H1 (cell line): ENCODE results near the gene LTBP4. TPM values are rescaled to one million over a fixed set of nuclear protein-coding genes. Genes with fewer than 3 reads are reported as not detected.

Source experiments
- BRCA1 ChIP-seq: IDR thresholded peaks from 2 replicates; pipeline ENCODE4 v1.6.1; 2012; ENCODE audit warnings: low read depth, low read length, improper control_type of control experiment
- CHD7 ChIP-seq: fragments of 300-600 bp; sonication (generic); IDR thresholded peaks from 2 replicates; pipeline ENCODE4 v1.7.1; 2012; ENCODE audit warnings: low read length, moderate library complexity, mild to moderate bottlenecking, inconsistent platforms; ENCODE audit not compliant: insufficient replicate concordance
- GABPA ChIP-seq: IDR thresholded peaks from 2 replicates; pipeline ENCODE4 v1.6.1; 2011; ENCODE audit warnings: mild to moderate bottlenecking, low read length, moderate library complexity, borderline replicate concordance; ENCODE audit not compliant: insufficient read depth
- HDAC6 ChIP-seq: IDR thresholded peaks from one replicate; pipeline ENCODE4 v1.7.1; 2012; ENCODE audit warnings: low read depth, mild to moderate bottlenecking, inconsistent platforms, low read length, moderate library complexity
- JUN ChIP-seq: IDR thresholded peaks from 2 replicates; pipeline ENCODE4 v1.6.1; 2011; ENCODE audit warnings: low read depth, mild to moderate bottlenecking, improper control_type of control experiment, low read length
- KDM4A ChIP-seq: IDR thresholded peaks from one replicate; pipeline ENCODE4 v1.7.1; 2012; ENCODE audit warnings: low read depth, mild to moderate bottlenecking, moderate library complexity, low read length, inconsistent platforms; ENCODE audit not compliant: severe bottlenecking
- SIRT6 ChIP-seq: IDR thresholded peaks from one replicate; pipeline ENCODE4 v1.7.1; 2012; ENCODE audit warnings: low read length, inconsistent platforms
- SUZ12 ChIP-seq: fragments of 200-600 bp; sonication (generic); IDR thresholded peaks from 2 replicates; pipeline ENCODE4 v1.6.1; 2012; ENCODE audit warnings: mild to moderate bottlenecking, inconsistent platforms, low read length, moderate library complexity, mixed read lengths
- TAF1 ChIP-seq: IDR thresholded peaks from 2 replicates; pipeline ENCODE4 v1.6.1; 2011; ENCODE audit warnings: mild to moderate bottlenecking, low read depth, low read length
- TEAD4 ChIP-seq: IDR thresholded peaks from 2 replicates; pipeline ENCODE4 v1.6.1; 2012; ENCODE audit warnings: low read depth, low read length, inconsistent platforms, mixed read lengths
- YY1 ChIP-seq: IDR thresholded peaks from 2 replicates; pipeline ENCODE4 v1.6.1; 2011; ENCODE audit warnings: low read depth, mild to moderate bottlenecking, low read length
- polyA plus RNA-seq, 7 experiments: library from polyadenylated mRNA; depleted of rRNA in 3 of 7; stranded (reverse) in 5 of 7; unstranded in 2 of 7; fragments of >200 nt in 5 of 7; fragments of 200-250 nt in 2 of 7; gene quantifications; 1 replicate in 5 of 7; 2 replicates in 1 of 7; 4 replicates in 1 of 7; pipeline versions ENCODE4 v1.2.1 to v1.2.3, GENCODE V29; 2011 to 2013; ENCODE audit warnings: missing spikeins in 2 of 7, mixed read lengths in 2 of 7
- total RNA-seq: library from RNA; stranded (reverse); fragmentation: NEBNext Ultra II Directional; extraction: Animal tissue kit (Norgen Biotek cat#: 25700); gene quantifications from 2 replicates; pipeline ENCODE4 v1.2.1, GENCODE V29; 2021

LTBP4 gene
- total and polyA plus RNA-seq, 2 of the 8 experiments (the other 6 are each of a cell fraction or from before 2014, with no cell fraction given): 54.5 to 77.1 TPM

- no peak for TF ChIP-seq CHD7
- TF ChIP-seq BRCA1: no peak
- TF ChIP-seq JUN: no peak
- peak; percentile 12; the same call in 1 of the 2 replicates for TF ChIP-seq YY1
- peak; percentile 53 for TF ChIP-seq KDM4A
- TF ChIP-seq SUZ12: peak; percentile 52; the same call in 1 of the 2 replicates
- TF ChIP-seq TEAD4: no peak
- TF ChIP-seq TAF1: no peak
- no peak for TF ChIP-seq SIRT6
- no peak for TF ChIP-seq GABPA
- no peak for TF ChIP-seq HDAC6
These were observed at the start of gene LTBP4 (continued) for GRCh38 chr19:40601134-40601974.
